Psoas muscle (tissue), 8 donors: ENCODE data around the gene ZNF197. TPM values are rescaled to one million over a fixed set of nuclear protein-coding genes. Genes with fewer than 3 reads are reported as not detected.
"Not testable (repeated sequence)": the region's sequence is repeated elsewhere in the genome, so short reads cannot be mapped to it uniquely, and the experiment has no call there.

Source experiments
- ATAC-seq, 4 donors: fragments of 200-7000 bp; cut with Tn5 transposase; one replicate each; pipeline ENCODE4 v1.9.1; 2020; ENCODE audit warnings: moderate library complexity in 3 of 4, mild to moderate bottlenecking in 2 of 4
- DNase-seq, 2 donors: peaks; one replicate each; pipeline ENCODE4 v3.0.0-alpha.2; 2020
- H3K27ac ChIP-seq: fragments of 200-600 bp; one replicate; pipeline ENCODE4 v1.8.0; 2022
- H3K27me3 ChIP-seq, 3 donors: fragments of 200-600 bp in 1 of 3; one replicate each; pipeline versions ENCODE4 v1.6.1 to v1.8.0; 2013 to 2022; ENCODE audit warnings: low read length in 2 of 3, mild to moderate bottlenecking in 2 of 3, moderate library complexity in 1 of 3; ENCODE audit not compliant: insufficient read depth in 3 of 3
- H3K36me3 ChIP-seq, 2 donors: fragments of 200-600 bp in 1 of 2; one replicate each; pipeline versions ENCODE4 v1.6.1 to v1.8.0; 2013 to 2022; ENCODE audit warnings: low read depth in 1 of 2, mild to moderate bottlenecking in 1 of 2, moderate library complexity in 1 of 2; ENCODE audit not compliant: insufficient read depth in 1 of 2
- H3K4me1 ChIP-seq: fragments of 200-600 bp; one replicate; pipeline ENCODE4 v1.8.0; 2022
- H3K4me3 ChIP-seq: fragments of 200-600 bp; one replicate; pipeline ENCODE4 v1.8.0; 2022; ENCODE audit warnings: mild to moderate bottlenecking
- H3K9me3 ChIP-seq: fragments of 200-600 bp; one replicate; pipeline ENCODE4 v1.8.0; 2022
- WGBS, 3 donors: extraction: QIAGEN DNeasy Blood & Tissue Kit; methylation state at CpG; one replicate each; pipeline versions ENCODE4 v1.1.6 to v1.1.7; 2013; 5-methylcytosine and 5-hydroxymethylcytosine counted together
- intact Hi-C, 2 donors: fragments of 100-400 bp; cut with DNase I; formaldehyde crosslinking; loops; one replicate each; pipeline versions ENCODE4 v1.11.0 to v1.14.2; 2022
- polyA plus RNA-seq, 3 donors: library from polyadenylated mRNA; stranded (reverse); fragments of 200-250 nt; gene quantifications; one replicate each; pipeline ENCODE4 v1.2.3, GENCODE V29; 2013
- total RNA-seq, 4 donors: library from RNA; stranded (reverse); fragmentation: NEBNext Ultra II Directional in 2 of 4; extraction: Animal tissue kit (Norgen Biotek cat#: 25700) in 2 of 4; gene quantifications; one replicate each; pipeline versions ENCODE4 v1.2.1 to v1.2.4, GENCODE V29; 2021 to 2023
- TF ChIP-seq, protein P1 (sequence below): fragments of 200-600 bp; IDR thresholded peaks from one replicate; pipeline ENCODE4 v1.8.0; 2022; ENCODE audit warnings: antibody characterized with exemption
- donor health status: healthy with polysubstance abuse.
- donor health status: DM: no; HTN: no; CAD: no; lungs with moderate emphysema.
- donor health status: Bipolar disorder and iron deficiency.
- donor health status: healthy.
- donor health status: DM: yes; HTN: yes; CAD: no.
- donor health status: DM: no; HTN: no; CAD: no.
- donor health status: DM: no; HTN: no; CAD: no.
- donor health status: DM: yes; HTN: yes; CAD: no.

Gene ZNF197
- total and polyA plus RNA-seq, 7 donors: 5.2 to 19.1 (median 15.3) TPM

DNA sequence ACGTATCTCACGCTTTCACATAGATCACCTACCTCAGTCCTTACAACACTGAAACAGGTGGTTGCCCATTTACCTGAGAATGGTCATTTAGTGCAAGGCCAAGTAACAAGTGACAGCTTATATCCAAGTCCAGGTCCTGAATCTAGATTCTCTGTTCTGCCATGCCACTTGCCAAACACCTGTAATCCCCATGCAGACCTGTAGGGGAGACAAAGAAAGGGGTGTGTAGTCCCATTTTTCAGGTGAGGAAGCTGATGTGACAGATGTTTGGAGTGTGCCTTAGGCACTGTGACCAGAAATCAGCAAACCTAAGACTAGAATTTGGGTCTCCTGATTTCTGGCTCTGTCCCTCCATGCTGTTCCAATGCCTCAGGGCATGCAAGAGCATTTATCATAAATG, 36.4 kb downstream of the ZNF197 start:
- Histone ChIP-seq H3K4me1 (no peaks in the 10 kb centered on the region), H3K27me3 (no peaks in the 10 kb centered on the region), H3K27ac (no peak overlapping the region), H3K4me3 (no peak overlapping the region), H3K36me3 (peaks cover 27 to 50% of the 10 kb centered on the region in 2 donors), H3K9me3 (peaks cover 38% of the 10 kb centered on the region)
- intact Hi-C loops: no loop called here
- no peak for DNase-seq
- WGBS, 3 donors: 99 to 100% (median 100%) methylated on average over 2 of the region's 2 CpGs
- TF ChIP-seq, protein P1, sequence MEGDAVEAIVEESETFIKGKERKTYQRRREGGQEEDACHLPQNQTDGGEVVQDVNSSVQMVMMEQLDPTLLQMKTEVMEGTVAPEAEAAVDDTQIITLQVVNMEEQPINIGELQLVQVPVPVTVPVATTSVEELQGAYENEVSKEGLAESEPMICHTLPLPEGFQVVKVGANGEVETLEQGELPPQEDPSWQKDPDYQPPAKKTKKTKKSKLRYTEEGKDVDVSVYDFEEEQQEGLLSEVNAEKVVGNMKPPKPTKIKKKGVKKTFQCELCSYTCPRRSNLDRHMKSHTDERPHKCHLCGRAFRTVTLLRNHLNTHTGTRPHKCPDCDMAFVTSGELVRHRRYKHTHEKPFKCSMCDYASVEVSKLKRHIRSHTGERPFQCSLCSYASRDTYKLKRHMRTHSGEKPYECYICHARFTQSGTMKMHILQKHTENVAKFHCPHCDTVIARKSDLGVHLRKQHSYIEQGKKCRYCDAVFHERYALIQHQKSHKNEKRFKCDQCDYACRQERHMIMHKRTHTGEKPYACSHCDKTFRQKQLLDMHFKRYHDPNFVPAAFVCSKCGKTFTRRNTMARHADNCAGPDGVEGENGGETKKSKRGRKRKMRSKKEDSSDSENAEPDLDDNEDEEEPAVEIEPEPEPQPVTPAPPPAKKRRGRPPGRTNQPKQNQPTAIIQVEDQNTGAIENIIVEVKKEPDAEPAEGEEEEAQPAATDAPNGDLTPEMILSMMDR: no peak
- no peak for ATAC-seq

GRCh38 chr3:44665173-44665572, 40.3 kb downstream of the ZNF197 start:
- H3K36me3 ChIP-seq: peaks cover 5 to 10% of the 10 kb centered on the region in 2 donors
- intact Hi-C loops: no loop called here
- H3K4me3 ChIP-seq: no peak overlapping the region
- H3K9me3 ChIP-seq: peaks cover 6% of the 10 kb centered on the region
- 93 to 97% (median 94%) methylated on average over 3 of the region's 3 CpGs for WGBS, 3 donors
- ATAC-seq (no peak), DNase-seq (no peak)
- TF ChIP-seq, protein P1: no peak
- H3K27me3 ChIP-seq: no peaks in the 10 kb centered on the region
- H3K4me1 ChIP-seq: no peaks in the 10 kb centered on the region
- H3K27ac ChIP-seq: no peak overlapping the region

- DNase-seq (no peak), ATAC-seq (no peak)
- TF ChIP-seq, protein P1: no peak
- Histone ChIP-seq H3K4me3 (no peak overlapping the region), H3K9me3 (no peaks in the 10 kb centered on the region), H3K27me3 (no peaks in the 10 kb centered on the region), H3K4me1 (no peaks in the 10 kb centered on the region), H3K27ac (no peak overlapping the region), H3K36me3 (no peaks in the 10 kb centered on the region)
- 92 to 93% (median 93%) methylated on average over 4 of the region's 4 CpGs for WGBS, 3 donors
- intact Hi-C loops: no loop called here
These were observed 41.5 kb downstream of the ZNF197 start for GRCh38 chr3:44666346-44666745.

DNA sequence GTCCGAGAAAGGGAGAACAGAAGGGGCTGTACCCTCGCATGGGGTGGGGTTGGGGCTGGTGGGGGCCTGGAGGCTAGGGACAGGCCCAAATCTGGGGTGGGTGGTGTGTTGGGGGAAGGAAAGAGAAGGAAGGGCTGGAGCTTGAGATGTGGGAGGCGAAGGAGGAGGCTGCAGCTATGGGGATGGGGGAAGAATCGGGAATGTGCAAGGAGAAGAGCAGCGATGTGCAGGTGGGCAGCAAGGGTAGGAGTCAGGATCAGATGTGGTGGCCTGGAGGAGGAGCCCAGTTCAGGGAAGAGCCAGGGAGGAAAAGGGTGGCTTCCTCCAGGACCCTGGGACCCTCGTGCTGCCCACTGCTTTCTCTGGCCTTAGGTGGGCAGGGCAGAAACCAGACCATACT, 44.9 kb downstream of the ZNF197 start:
- intact Hi-C loops: no loop called here
- Histone ChIP-seq H3K4me1 (no peaks in the 10 kb centered on the region), H3K9me3 (no peaks in the 10 kb centered on the region), H3K36me3 (no peaks in the 10 kb centered on the region), H3K27me3 (no peaks in the 10 kb centered on the region), H3K4me3 (no peak overlapping the region), H3K27ac (no peak overlapping the region)
- 85 to 87% (median 87%) methylated on average over 6 of the region's 6 CpGs for WGBS, 3 donors
- no peak for ATAC-seq
- TF ChIP-seq, protein P1: no peak
- DNase-seq: no peak

- DNase-seq, H3K36me3 ChIP-seq, ATAC-seq, H3K9me3 ChIP-seq, H3K27ac ChIP-seq, H3K4me3 ChIP-seq, intact Hi-C loops, H3K27me3 ChIP-seq, H3K4me1 ChIP-seq: not testable (repeated sequence)
- WGBS, 3 donors: 90 to 92% (median 90%) methylated on average over 8 of the region's 8 CpGs
These were observed 48.6 kb downstream of the ZNF197 start for GRCh38 chr3:44673466-44673865.
